Stimulated activated CD8-positive, alpha-beta memory T cell treated with anti-CD3 and anti-CD28 coated beads, Interleukin-7, amount 100 ng/mL, for 1 hour (primary cell): ENCODE data around the gene XG.
"Not testable (repeated sequence)": the region's sequence is repeated elsewhere in the genome, so short reads cannot be mapped to it uniquely, and the experiment has no call there.

Source experiments
- DNase-seq, 2 donors: peaks; one replicate each; pipeline ENCODE4 v3.0.0-alpha.2; 2020; ENCODE audit warnings: low read depth in 2 of 2

XG gene

GRCh38 chrX:2733286-2733685, 18.6 kb upstream of the XG start:
- no peak for DNase-seq

GRCh38 chrX:2735270-2735669, 16.6 kb upstream of the XG start:
- DNase-seq: no peak

DNA sequence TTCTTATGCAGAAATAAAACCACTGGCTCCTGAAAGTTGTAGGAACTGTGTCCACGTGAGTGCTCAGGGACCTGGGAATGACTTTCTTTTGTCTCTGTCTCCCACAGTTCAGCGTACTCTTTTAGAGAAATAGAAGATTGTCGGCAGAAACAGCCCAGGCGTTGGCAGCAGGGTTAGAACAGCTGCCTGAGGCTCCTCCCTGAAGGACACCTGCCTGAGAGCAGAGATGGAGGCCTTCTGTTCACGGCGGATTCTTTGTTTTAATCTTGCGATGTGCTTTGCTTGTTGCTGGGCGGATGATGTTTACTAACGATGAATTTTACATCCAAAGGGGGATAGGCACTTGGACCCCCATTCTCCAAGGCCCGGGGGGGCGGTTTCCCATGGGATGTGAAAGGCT, 11.2 kb upstream of the XG start:
- DNase-seq: no peak

DNA sequence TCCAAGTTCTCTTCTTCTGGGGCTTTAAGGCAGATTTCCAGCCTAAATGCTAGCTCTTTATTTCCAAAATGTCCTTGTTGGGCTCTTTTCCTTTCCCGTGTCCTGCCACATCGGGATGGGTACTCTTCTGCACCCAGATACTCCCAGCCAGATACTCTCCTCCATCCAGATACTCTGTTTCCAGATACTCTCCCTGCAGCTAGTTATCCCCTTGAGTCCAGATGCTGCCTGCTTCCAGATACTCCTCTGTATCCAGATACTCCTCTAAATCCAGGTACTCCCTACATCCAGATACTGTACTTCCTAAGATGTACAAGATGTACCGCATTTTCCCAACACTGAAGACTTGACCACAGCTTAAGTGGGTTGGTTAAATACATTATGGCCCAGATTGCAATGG, 10.5 kb upstream of the XG start:
- no peak for DNase-seq

DNA sequence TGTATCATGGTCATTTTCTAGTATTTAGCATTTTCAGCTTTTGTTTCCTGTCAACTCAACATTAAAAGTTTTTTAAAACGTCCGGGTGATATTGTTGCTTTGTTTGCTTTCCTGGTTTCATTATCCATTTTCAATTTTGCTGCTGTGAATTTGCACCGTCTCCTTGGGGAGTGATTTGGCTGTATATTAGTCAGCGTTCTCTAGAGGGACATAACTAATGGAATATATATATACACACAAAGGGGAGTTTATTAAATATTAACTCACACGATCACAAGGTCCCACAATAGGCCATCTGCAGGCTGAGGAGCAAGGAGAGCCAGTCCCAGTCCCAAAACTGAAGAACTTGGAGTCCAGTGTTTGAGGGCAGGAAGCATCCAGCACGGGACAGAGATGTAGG, 5.6 kb upstream of the XG start:
- not testable (repeated sequence) for DNase-seq

DNA sequence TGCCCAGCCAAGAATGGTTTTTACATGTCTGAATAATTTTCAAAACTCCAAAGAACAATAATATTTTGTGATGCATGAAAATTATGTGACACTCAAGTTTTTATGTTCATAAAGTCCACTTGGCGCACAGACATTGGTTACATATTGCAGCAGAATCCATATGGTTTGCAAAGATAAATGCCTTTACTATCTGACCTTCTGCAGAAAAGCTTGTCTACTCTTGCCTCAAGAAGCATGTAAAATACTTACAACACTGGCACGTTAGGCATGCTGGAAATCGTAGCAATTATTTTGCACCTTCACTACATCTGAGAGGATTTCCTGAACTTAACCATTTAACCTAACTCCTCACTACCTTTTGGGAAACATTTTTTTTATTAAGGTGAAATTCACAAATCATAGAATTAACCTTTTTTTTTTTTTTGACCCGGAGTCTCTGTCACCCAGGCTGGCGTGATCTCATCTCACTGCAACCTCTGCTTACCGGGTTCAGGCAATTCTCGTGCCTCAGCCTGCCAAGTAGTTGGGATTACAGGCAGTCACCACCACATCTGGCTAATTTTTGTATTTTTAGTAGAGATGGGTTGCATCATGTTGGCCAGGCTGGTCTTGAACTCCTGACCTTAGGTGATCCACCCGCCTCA, 3.5 kb upstream of the XG start:
- no peak for DNase-seq

DNA sequence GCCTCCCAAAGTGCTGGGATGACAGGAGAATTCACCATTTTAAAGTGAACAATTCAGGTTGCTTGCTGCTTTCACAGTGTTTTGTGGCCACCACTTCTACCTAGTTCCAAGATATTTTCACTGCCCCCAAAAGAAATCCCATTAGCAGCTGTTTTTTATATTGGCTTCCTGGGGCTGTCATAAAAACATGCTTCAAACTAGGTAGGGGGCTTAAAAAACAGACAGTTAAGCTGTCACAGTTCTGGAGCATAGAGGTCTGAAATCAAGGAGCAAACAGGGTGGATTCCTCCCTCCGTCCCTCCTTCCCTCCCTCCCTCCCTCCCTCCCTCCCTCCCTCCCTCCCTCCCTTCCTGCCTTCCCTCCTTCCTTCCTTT, 3.0 kb upstream of the XG start:
- no peak for DNase-seq

DNA sequence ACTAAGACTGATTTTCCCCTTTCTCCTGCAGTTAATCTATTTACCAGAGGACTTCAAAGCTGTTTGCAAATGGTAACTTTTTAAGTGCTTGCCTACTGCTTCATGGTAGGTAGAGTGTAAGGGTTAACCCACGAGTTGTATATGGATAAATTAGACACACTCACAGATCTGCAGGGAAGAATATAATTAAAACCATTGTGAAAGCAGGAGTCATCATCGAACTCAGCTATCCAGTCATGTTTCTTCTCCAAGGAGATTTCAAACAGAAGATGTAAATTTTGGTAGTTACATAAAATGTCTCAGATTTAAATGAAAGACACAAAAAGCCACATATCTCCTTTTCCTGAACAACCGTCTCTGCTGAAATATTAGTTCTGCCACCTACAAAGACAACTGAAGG, 549 bp upstream of the XG start:
- DNase-seq: no peak

GRCh38 chrX:2752441-2752840, 601 bp downstream of the XG start:
- DNase-seq: not testable (repeated sequence)

GRCh38 chrX:2755163-2755715, 3.4 kb downstream of the XG start:
- DNase-seq: not testable (repeated sequence)

GRCh38 chrX:2756548-2756947, 4.7 kb downstream of the XG start:
- DNase-seq: no peak

DNA sequence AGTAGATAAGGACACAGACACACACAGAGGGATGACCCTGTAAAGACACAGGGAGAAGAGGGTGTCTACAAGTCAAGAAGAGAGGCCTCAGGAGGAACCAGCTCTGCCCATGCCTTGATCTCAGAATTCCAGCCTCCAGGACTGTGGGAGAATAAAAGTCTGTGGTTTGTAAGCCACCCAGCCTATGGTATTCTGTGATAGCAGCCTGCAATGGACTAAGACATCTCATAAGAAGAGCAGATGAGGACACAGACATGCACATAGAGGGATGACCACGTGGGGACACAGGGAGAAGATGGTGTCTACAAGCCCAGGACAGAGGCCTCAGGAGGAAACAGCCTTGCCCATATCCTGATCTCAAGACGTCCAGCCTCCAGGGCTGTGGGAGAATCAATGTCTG, 9.4 kb downstream of the XG start:
- DNase-seq: no peak

DNA sequence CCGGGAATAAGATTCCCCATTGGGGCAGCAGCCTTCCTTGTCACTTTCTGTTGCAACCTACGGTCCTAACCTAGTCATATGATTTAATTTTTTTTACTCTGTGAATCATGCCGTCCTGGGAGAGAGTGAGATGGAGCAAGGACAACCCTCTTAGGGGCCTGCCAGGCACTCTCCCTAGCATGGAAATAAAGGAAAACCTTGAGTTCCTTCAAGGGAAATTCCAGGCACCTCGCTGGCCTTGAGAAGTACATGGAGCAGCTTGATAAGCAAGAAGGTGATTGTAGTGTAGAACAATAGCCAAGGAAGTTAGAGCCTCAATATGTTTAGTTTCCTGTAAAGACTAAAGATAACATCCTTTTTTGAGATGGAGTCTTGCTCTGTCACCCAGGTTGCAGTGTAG, 10.8 kb downstream of the XG start:
- DNase-seq: not testable (repeated sequence)

- not testable (repeated sequence) for DNase-seq
Observed at GRCh38 chrX:2764766-2765548, 13.1 kb downstream of the XG start.

DNA sequence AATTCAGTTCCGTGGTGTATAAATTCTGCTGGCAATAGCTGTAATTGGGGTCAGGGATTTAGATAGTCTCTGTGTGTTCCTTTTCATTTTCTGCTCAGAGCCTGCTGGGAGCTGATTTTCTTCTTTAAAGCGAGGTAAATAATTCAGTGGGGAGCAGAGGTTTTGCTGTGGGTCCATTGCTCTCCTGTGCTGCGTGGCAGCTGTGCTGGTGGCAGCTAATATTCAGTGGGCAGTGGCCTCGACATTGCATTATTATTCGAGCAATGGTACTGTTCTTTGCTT, 13.7 kb downstream of the XG start:
- no peak for DNase-seq

GRCh38 chrX:2766906-2767305, 15.1 kb downstream of the XG start:
- no peak for DNase-seq

- no peak for DNase-seq
Observed at GRCh38 chrX:2767631-2768455, 16.0 kb downstream of the XG start.

DNA sequence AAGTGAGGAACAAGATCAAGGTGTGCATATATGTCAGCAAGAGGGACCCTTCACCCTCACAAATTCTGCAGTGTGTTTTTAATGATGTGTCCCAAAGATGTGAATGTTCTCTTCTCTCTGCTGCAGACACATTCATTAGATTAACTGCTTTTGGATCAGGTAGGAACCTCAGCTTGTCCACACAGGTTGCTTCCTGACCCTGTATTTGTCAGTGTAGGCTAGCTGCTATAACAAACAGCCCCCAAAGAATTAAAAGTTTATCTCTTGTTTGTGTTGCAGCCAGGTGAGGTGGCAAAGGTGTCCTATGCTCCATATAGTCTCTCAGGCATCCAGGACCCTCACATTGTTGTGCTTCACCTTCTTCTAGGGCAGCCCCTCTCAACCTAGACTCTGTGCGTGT, 17.8 kb downstream of the XG start:
- DNase-seq: no peak

DNA sequence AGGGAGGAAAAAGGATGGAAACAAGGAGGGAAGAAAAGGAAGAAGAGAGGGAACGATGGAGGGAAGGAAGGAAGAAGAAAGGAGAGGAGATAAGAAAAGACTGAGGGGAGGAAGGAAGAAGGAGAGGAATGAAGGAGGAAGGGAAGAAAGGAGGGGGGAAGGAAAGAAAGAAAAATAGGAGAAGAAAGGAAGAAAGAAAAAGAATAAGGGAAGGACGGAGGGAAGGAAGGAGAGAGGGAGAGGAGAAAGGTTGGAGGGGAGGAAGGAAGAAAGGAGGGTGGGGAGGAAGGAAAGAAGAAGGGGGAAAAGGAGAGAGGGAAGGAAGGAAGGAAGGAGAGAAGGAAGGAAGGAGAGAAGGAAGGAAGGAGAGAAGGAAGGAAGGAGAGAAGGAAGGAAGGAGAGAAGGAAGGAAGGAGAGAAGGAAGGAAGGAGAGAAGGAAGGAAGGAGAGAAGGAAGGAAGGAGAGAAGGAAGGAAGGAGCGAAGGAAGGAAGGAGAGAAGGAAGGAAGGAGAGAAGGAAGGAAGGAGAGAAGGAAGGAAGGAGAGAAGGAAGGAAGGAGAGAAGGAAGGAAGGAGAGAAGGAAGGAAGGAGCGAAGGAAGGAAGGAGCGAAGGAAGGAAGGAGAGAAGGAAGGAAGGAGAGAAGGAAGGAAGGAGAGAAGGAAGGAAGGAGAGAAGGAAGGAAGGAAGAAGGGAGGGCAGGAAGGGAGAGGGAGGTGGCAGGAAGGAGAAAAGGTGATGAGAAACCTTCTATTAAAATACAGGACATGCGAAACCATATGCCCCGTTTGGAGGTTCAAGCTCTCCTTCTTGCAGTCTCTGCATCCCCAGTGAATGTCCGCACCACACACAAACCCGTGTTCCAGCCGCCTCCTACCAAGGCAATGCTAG, 21.6 kb downstream of the XG start:
- DNase-seq: not testable (repeated sequence)

DNA sequence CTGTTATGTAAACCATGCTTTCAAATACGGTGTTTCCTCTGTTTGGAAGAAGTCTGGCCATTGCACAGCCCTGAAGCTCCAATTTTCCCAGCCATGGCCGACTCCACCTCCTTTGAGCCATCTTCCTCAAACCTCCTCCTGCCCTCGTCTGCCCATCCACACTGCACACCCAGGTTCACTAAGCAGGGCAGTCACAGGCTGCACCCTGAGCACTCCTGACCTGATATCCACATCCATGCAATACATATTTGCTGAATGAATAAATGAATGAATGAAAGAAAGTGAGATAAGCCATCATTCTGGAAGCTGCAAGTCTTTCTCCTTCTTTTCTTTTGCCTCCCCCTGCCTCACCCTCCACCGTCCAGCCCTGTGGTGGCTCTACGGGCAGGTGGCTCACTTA, 22.2 kb downstream of the XG start:
- DNase-seq: no peak

DNA sequence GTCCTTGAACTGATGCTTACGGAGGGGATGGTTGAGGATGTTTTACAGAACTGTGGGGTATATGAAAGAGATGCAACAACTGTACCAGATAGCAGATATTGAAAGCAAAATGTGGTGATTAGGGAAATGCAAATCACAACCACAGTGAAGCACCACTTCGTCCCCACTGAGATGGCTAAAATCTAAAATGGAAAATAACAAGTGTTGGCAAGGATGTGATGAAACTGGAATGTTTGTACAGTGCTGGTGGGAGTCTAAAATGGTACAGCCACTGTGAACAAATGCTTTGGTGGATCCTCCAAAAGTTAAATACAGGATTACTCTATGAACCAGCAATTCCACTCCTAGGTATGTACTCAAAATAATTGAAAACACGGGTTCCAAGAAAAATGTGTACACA, 22.9 kb downstream of the XG start:
- no peak for DNase-seq
